ENCODE results near the gene TTYH3. TPM values are rescaled to one million over a fixed set of nuclear protein-coding genes. Genes with fewer than 3 reads are reported as not detected.
A peak's percentile ranks its signal among the peaks of the same experiment; 100 is the strongest.

The TTYH3 gene
- total and polyA plus RNA-seq, 2 donors from 2014 or later: 22.5 to 55.0 TPM

DNA sequence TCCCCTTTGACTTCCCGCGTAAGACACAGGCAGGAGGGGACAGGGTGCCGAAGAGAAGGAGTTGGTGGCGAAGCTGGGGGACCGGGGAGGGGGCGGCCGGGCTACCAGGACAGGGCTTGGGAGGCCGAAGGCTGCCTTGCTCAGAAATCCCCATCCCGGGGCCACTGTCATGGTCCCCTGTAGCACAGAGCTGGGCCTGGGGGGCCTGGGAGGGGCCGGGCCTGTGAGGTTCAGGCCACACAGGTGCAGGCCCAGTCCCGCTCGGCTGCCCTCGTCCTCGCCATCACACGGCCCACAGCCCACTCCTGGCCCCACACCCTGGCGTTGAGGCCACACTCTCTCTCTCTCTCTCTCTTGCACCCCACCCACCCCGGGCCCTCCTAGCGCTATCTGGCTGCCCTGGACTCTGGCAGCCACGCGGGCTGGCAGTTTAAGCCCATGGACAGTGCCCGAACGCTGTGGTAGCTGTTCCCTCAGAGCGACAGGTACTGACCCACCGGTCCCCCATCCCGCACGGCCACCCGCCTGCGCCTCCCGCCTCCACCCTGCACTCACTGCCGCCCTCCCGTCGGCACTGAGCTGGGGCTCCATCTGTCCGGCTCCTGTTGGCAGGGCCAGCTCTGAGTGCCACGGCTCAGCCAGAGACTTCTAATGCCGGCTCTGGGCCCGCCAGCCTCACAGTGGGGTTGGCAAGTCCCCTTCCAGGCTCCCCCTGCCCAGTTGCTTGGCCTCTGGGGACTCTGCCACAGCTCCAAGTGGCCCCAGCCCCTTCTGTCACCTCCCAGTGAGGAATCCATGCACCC lies 28.0 kb downstream of the TTYH3 start:
- no peak overlapping the region for H3K9ac ChIP-seq (ENCODE audit: low read length in 3 of 3)
- FAIRE-seq (no peak), DNase-seq (peak in 1 of 5 donors; percentile 78)
- no peak overlapping the region for H3K27ac ChIP-seq (ENCODE audit: low read depth in 2 of 2, low read length in 2 of 2)
- intact Hi-C loops (cut with DNase I): no loop called here
- H3K27me3 ChIP-seq (ENCODE audit: control insufficient read depth, insufficient read depth, low read length): no peaks in the 10 kb centered on the region
- H3K36me3 ChIP-seq (ENCODE audit: control insufficient read depth in 2 of 3, insufficient read depth in 3 of 3, low read length in 3 of 3): peaks cover 2 to 14% (median 8%) of the 10 kb centered on the region in 3 donors
- H3K4me3 ChIP-seq (ENCODE audit: low read length in 3 of 3): no peak overlapping the region
- no peak for TF ChIP-seq CTCF (IDR thresholded peaks at IDR 0.05; ENCODE audit: borderline replicate concordance, extremely low read depth, insufficient read depth)
- peaks cover 0 to 11% (median 0%) of the 10 kb centered on the region in 3 donors for H3K4me1 ChIP-seq (ENCODE audit: control insufficient read depth in 2 of 3, insufficient read depth in 2 of 3, low read depth in 1 of 3, low read length in 3 of 3)
- H3K9me3 ChIP-seq (ENCODE audit: control insufficient read depth in 2 of 3, insufficient read depth in 1 of 3, low read length in 3 of 3): no peaks in the 10 kb centered on the region

GRCh38 chr7:2660359-2661095 lies 28.7 kb downstream of the TTYH3 start:
- no peak for TF ChIP-seq CTCF (IDR thresholded peaks at IDR 0.05; ENCODE audit: borderline replicate concordance, extremely low read depth, insufficient read depth)
- no peak overlapping the region for H3K4me3 ChIP-seq (ENCODE audit: low read length in 3 of 3)
- peaks cover 2 to 11% (median 8%) of the 10 kb centered on the region in 3 donors for H3K36me3 ChIP-seq (ENCODE audit: control insufficient read depth in 2 of 3, insufficient read depth in 3 of 3, low read length in 3 of 3)
- H3K9me3 ChIP-seq (ENCODE audit: control insufficient read depth in 2 of 3, insufficient read depth in 1 of 3, low read length in 3 of 3): no peaks in the 10 kb centered on the region
- DNase-seq (peak in 1 of 5 donors; percentile 71), FAIRE-seq (no peak)
- peaks cover 0 to 11% (median 0%) of the 10 kb centered on the region in 3 donors for H3K4me1 ChIP-seq (ENCODE audit: control insufficient read depth in 2 of 3, insufficient read depth in 2 of 3, low read depth in 1 of 3, low read length in 3 of 3)
- no peak overlapping the region for H3K27ac ChIP-seq (ENCODE audit: low read depth in 2 of 2, low read length in 2 of 2)
- H3K9ac ChIP-seq (ENCODE audit: low read length in 3 of 3): no peak overlapping the region
- intact Hi-C loops (cut with DNase I): no loop called here
- no peaks in the 10 kb centered on the region for H3K27me3 ChIP-seq (ENCODE audit: control insufficient read depth, insufficient read depth, low read length)

- no peaks in the 10 kb centered on the region for H3K27me3 ChIP-seq (ENCODE audit: control insufficient read depth, insufficient read depth, low read length)
- no peak overlapping the region for H3K27ac ChIP-seq (ENCODE audit: low read depth in 2 of 2, low read length in 2 of 2)
- peaks cover 0 to 11% (median 0%) of the 10 kb centered on the region in 3 donors for H3K4me1 ChIP-seq (ENCODE audit: control insufficient read depth in 2 of 3, insufficient read depth in 2 of 3, low read depth in 1 of 3, low read length in 3 of 3)
- no peak overlapping the region for H3K9ac ChIP-seq (ENCODE audit: low read length in 3 of 3)
- no peak for FAIRE-seq
- H3K9me3 ChIP-seq (ENCODE audit: control insufficient read depth in 2 of 3, insufficient read depth in 1 of 3, low read length in 3 of 3): no peaks in the 10 kb centered on the region
- H3K36me3 ChIP-seq (ENCODE audit: control insufficient read depth in 2 of 3, insufficient read depth in 3 of 3, low read length in 3 of 3): peaks cover 2 to 10% (median 8%) of the 10 kb centered on the region in 3 donors
- H3K4me3 ChIP-seq (ENCODE audit: low read length in 3 of 3): no peak overlapping the region
- DNase-seq: peak in 1 of 5 donors; percentile 61
- TF ChIP-seq CTCF (IDR thresholded peaks at IDR 0.05; ENCODE audit: borderline replicate concordance, extremely low read depth, insufficient read depth): no peak
- intact Hi-C loops (cut with DNase I): no loop called here
Observed at GRCh38 chr7:2661096-2661449, 29.3 kb downstream of the TTYH3 start.

Data from kidney (tissue), 14 donors.